GM12878 (cell line): ENCODE data around the gene KLF17. TPM values are rescaled to one million over a fixed set of nuclear protein-coding genes. Genes with fewer than 3 reads are reported as not detected.

Experiments used
- ATAC-seq: fragments of 200-7000 bp; cut with Tn5 transposase; 3 replicates; pipeline ENCODE4 v1.9.1; 2020; ENCODE audit warnings: mild to moderate bottlenecking, moderate library complexity
- BruUV-seq: library from RNA; stranded (reverse); fragments of 400-500 nt; replicated peaks from 2 replicates; lab custom pipeline; 2021; lab: Mats Ljungman, UMichigan
- CTCF ChIA-PET: fragments of 300-600 bp; sonication (Branson Sonifier 250); formaldehyde crosslinking; extraction: SDS; loops from one replicate; lab custom pipeline; 2021; ENCODE audit warnings: inconsistent platforms; lab: Yijun Ruan, JAX
- POLR2A ChIA-PET: fragments of 350-600 bp; formaldehyde crosslinking; extraction: SDS; loops from one replicate; lab custom pipeline; 2021; ENCODE audit warnings: inconsistent platforms; lab: Charles Lee
- RAD21 ChIA-PET: fragments of 300-600 bp; sonication (Branson Sonifier 250); formaldehyde crosslinking; loops from one replicate; lab custom pipeline; 2023; ENCODE audit warnings: antibody characterized with exemption; ENCODE audit not compliant: unreplicated experiment; lab: Charles Lee
- SMC1A ChIA-PET: fragments of 300-600 bp; sonication (Branson Sonifier 250); formaldehyde crosslinking; loops from one replicate; lab custom pipeline; 2023; ENCODE audit not compliant: unreplicated experiment, uncharacterized antibody; lab: Charles Lee
- DNase-seq: peaks from one replicate; pipeline ENCODE4 v3.0.0-alpha.2; 2011; ENCODE audit warnings: low read depth, low spot score
- FAIRE-seq: peaks from 3 replicates; lab custom pipeline; 2011; peaks lifted over from hg19 to GRCh38; lab: Jason Lieb, UNC
- H2AFZ ChIP-seq: 2 replicates; pipeline ENCODE4 v1.6.0; 2011; ENCODE audit warnings: low read depth, low read length, control low read depth; ENCODE audit not compliant: control insufficient read depth
- H3K27ac ChIP-seq: 2 replicates; pipeline ENCODE4 v1.5.1; 2011; ENCODE audit warnings: control low read depth; ENCODE audit not compliant: control insufficient read depth, insufficient read depth
- H3K27me3 ChIP-seq, 2 experiments: replicated peaks in 1 of 2; 2 replicates each; pipeline versions ENCODE4 v1.6.0 to v1.6.1; 2011; ENCODE audit warnings: low read length in 1 of 2; ENCODE audit not compliant: control insufficient read depth in 2 of 2, insufficient read depth in 2 of 2
- H3K36me3 ChIP-seq, 2 experiments: 2 replicates each; pipeline ENCODE4 v1.5.1; 2011; ENCODE audit warnings: low read length in 1 of 2; ENCODE audit not compliant: control insufficient read depth in 2 of 2, insufficient read depth in 2 of 2
- H3K4me1 ChIP-seq: 2 replicates; pipeline ENCODE4 v1.6.1; 2011; ENCODE audit warnings: mild to moderate bottlenecking, low read length, moderate library complexity, mixed read lengths; ENCODE audit not compliant: control insufficient read depth, insufficient read depth
- H3K4me2 ChIP-seq: 2 replicates; pipeline ENCODE4 v1.6.0; 2011; ENCODE audit warnings: control low read depth; ENCODE audit not compliant: control insufficient read depth, insufficient read depth
- H3K4me3 ChIP-seq: fragments of 200-600 bp; sonication (generic); 2 replicates; pipeline ENCODE4 v1.5.1; 2016
- H3K79me2 ChIP-seq: 2 replicates; pipeline ENCODE4 v1.6.0; 2011; ENCODE audit warnings: low read length; ENCODE audit not compliant: control insufficient read depth, insufficient read depth
- H3K9ac ChIP-seq: 2 replicates; pipeline ENCODE4 v1.8.0; 2011; ENCODE audit warnings: low read length, control low read depth, mixed read lengths; ENCODE audit not compliant: control insufficient read depth, insufficient read depth
- H3K9me3 ChIP-seq: replicated peaks from 3 replicates; pipeline ENCODE4 v1.5.1; 2011; ENCODE audit warnings: mild to moderate bottlenecking, low read length; ENCODE audit not compliant: control insufficient read depth, insufficient read depth
- H4K20me1 ChIP-seq: 2 replicates; pipeline ENCODE4 v1.6.0; 2011; ENCODE audit not compliant: control insufficient read depth, insufficient read depth
- CBX3 ChIP-seq: fragments of 200-600 bp; sonication (generic); IDR thresholded peaks from 2 replicates; pipeline ENCODE4 v1.6.1; 2016; ENCODE audit warnings: low read depth, borderline replicate concordance
- ETV6 ChIP-seq, 2 experiments: fragments of 450-650 bp in 1 of 2; IDR thresholded peaks in 1 of 2; conservative IDR thresholded peaks in 1 of 2; 2 replicates each; pipeline ENCODE4 v1.6.1; 2014; ENCODE audit warnings: antibody characterized with exemption in 1 of 2, borderline replicate concordance in 1 of 2, low read depth in 1 of 2, mild to moderate bottlenecking in 1 of 2, moderate library complexity in 1 of 2
- GATAD2B ChIP-seq: fragments of 450-650 bp; conservative IDR thresholded peaks from 2 replicates; pipeline ENCODE4 v1.6.1; 2017; ENCODE audit warnings: low read depth, mild to moderate bottlenecking, moderate library complexity
- KDM1A ChIP-seq: fragments of 200-600 bp; sonication (generic); IDR thresholded peaks from 2 replicates; pipeline ENCODE4 v1.6.1; 2016; ENCODE audit warnings: borderline replicate concordance
- MTA3 ChIP-seq: IDR thresholded peaks from 2 replicates; pipeline ENCODE4 v1.6.1; 2012; ENCODE audit warnings: low read length, inconsistent platforms, borderline replicate concordance
- NFYA ChIP-seq: IDR thresholded peaks from 2 replicates; pipeline ENCODE4 v1.6.1; 2011; ENCODE audit warnings: low read depth, mild to moderate bottlenecking, low read length, improper control_type of control experiment, borderline replicate concordance
- RCOR1 ChIP-seq: conservative IDR thresholded peaks from 2 replicates; pipeline ENCODE4 v1.6.1; 2012; ENCODE audit warnings: low read depth, low read length, improper control_type of control experiment
- RUNX3 ChIP-seq: IDR thresholded peaks from 2 replicates; pipeline ENCODE4 v1.6.1; 2012; ENCODE audit warnings: low read length, inconsistent platforms
- TARDBP ChIP-seq: IDR thresholded peaks from 2 replicates; pipeline ENCODE4 v1.6.1; 2016; ENCODE audit warnings: borderline replicate concordance
- TCF3 ChIP-seq: IDR thresholded peaks from 2 replicates; pipeline ENCODE4 v1.6.1; 2012; ENCODE audit warnings: low read depth, mild to moderate bottlenecking, low read length, borderline replicate concordance; ENCODE audit not compliant: insufficient read depth
- WGBS: methylation state at CpG from one replicate; pipeline ENCODE4 v1.1.6; 2016; ENCODE audit warnings: low lambda C conversion rate; ENCODE audit not compliant: insufficient replicate concordance, insufficient coverage; ENCODE audit errors: missing lambda C conversion rate; 5-methylcytosine and 5-hydroxymethylcytosine counted together
- in situ Hi-C: fragments of 300-500 bp; cut with MboI; formaldehyde crosslinking; loops from 9 replicates; pipeline ENCODE4 v1.14.3; 2018; ENCODE audit warnings: mixed read lengths
- intact Hi-C: fragments of 100-400 bp; cut with micrococcal nuclease; formaldehyde crosslinking; loops from one replicate; pipeline ENCODE4 v1.14.2; 2022; ENCODE audit not compliant: unreplicated experiment
- polyA plus RNA-seq, 11 experiments: library from polyadenylated mRNA; depleted of rRNA in 4 of 11; unstranded in 6 of 11; stranded (reverse) in 5 of 11; fragments of >200 nt; fragmentation: Nextera tagmentation in 4 of 11; fragmentation: Illumina TruSeq in 1 of 11; extraction: Ambion mirVana in 4 of 11; extraction: Trizol in 1 of 11; gene quantifications; 1 replicate in 1 of 11; 2 replicates in 10 of 11; pipeline versions ENCODE4 v1.2.1 to v1.2.3, GENCODE V29; 2011 to 2016; ENCODE audit warnings: inconsistent platforms in 2 of 11, missing spikeins in 2 of 11, low read depth in 1 of 11
- total RNA-seq, 4 experiments: library from RNA; depleted of rRNA in 3 of 4; stranded (reverse); fragments of >200 nt in 3 of 4; fragmentation: Illumina TruSeq in 1 of 4; extraction: Trizol in 1 of 4; gene quantifications; 2 replicates each; pipeline versions ENCODE4 v1.2.1 to v1.2.3, GENCODE V29; 2013 to 2021
- TF ChIP-seq, protein P1 (sequence below): IDR thresholded peaks from 2 replicates; pipeline ENCODE4 v1.6.1; 2012; ENCODE audit warnings: low read depth, low read length, improper control_type of control experiment

KLF17 gene
- total and polyA plus RNA-seq, 10 of the 15 experiments (the other 5 are each of a cell fraction or from before 2014, with no cell fraction given) = not detected

GRCh38 chr1:44072204-44072603, 46.4 kb upstream of the KLF17 start:
- no TSS peak for BruUV-seq
- Histone ChIP-seq H3K36me3 (no peaks in the 10 kb centered on the region), H3K4me2 (no peak overlapping the region), H3K79me2 (no peaks in the 10 kb centered on the region), H3K27me3 (no peaks in the 10 kb centered on the region), H3K27ac (no peak overlapping the region), H3K9ac (no peak overlapping the region), H3K4me1 (peaks cover 16% of the 10 kb centered on the region), H3K4me3 (no peak overlapping the region), H3K9me3 (no peaks in the 10 kb centered on the region), H4K20me1 (no peaks in the 10 kb centered on the region), H2AFZ (no peak overlapping the region)
- ChIA-PET SMC1A (interaction anchor here (1.1 kb wide), 1 partner anchor 24 kb away, joined by 4 read pairs; no protein-coding TSS in a partner anchor), RAD21 (no interaction called here), CTCF (interaction anchor here (1.5 to 2.4 kb wide), 3 partner anchors 13 to 30 kb away, joined by 5 to 8 read pairs (median 6); no protein-coding TSS in a partner anchor), POLR2A (interaction anchor here (0.6 kb wide), 2 partner anchors 250 to 1331 kb away, joined by 3 to 5 read pairs; no protein-coding TSS in a partner anchor)
- no peak for DNase-seq
- in situ Hi-C loops (no loop called here), intact Hi-C loops (no loop called here)
- TF ChIP-seq TARDBP (no peak), MTA3 (no peak), ETV6 (conservative IDR thresholded peaks at IDR 0.05 in 1 of 2, IDR thresholded peaks at IDR 0.05 in 1 of 2; ENCODE audit: borderline replicate concordance in 1 of 2, low read depth in 1 of 2) (no peak), CBX3 (no peak), NFYA (no peak), GATAD2B (no peak), RUNX3 (peak; percentile 49; the same call in 1 of the 2 replicates)
- FAIRE-seq = no peak
- no peak for ATAC-seq

GRCh38 chr1:44072821-44073220, 45.8 kb upstream of the KLF17 start:
- POLR2A ChIA-PET = interaction anchor here (0.6 kb wide), 3 partner anchors 249 to 1484 kb away, joined by 3 to 5 read pairs (median 4); no protein-coding TSS in a partner anchor
- H3K36me3 ChIP-seq = no peaks in the 10 kb centered on the region
- TF ChIP-seq, protein P1, sequence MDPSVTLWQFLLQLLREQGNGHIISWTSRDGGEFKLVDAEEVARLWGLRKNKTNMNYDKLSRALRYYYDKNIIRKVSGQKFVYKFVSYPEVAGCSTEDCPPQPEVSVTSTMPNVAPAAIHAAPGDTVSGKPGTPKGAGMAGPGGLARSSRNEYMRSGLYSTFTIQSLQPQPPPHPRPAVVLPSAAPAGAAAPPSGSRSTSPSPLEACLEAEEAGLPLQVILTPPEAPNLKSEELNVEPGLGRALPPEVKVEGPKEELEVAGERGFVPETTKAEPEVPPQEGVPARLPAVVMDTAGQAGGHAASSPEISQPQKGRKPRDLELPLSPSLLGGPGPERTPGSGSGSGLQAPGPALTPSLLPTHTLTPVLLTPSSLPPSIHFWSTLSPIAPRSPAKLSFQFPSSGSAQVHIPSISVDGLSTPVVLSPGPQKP = no peak
- TF ChIP-seq ETV6 (conservative IDR thresholded peaks at IDR 0.05 in 1 of 2, IDR thresholded peaks at IDR 0.05 in 1 of 2; ENCODE audit: borderline replicate concordance in 1 of 2, low read depth in 1 of 2) = no peak
- no peak for TF ChIP-seq MTA3
- no peak for TF ChIP-seq RCOR1
- TF ChIP-seq TCF3 = no peak
- no peak for TF ChIP-seq KDM1A
- FAIRE-seq = no peak
- SMC1A ChIA-PET = interaction anchor here (0.7 to 1.1 kb wide), 2 partner anchors 24 to 68 kb away, joined by 3 to 4 read pairs; no protein-coding TSS in a partner anchor
- H3K27ac ChIP-seq = no peak overlapping the region
- BruUV-seq = no TSS peak
- peaks cover 12% of the 10 kb centered on the region for H3K4me1 ChIP-seq
- CTCF ChIA-PET = interaction anchor here (2.2 to 2.4 kb wide), 2 partner anchors 12 to 25 kb away, joined by 6 to 8 read pairs; no protein-coding TSS in a partner anchor
- H3K9me3 ChIP-seq = no peaks in the 10 kb centered on the region
- RAD21 ChIA-PET = no interaction called here
- no peaks in the 10 kb centered on the region for H3K79me2 ChIP-seq
- 79% methylated on average over 2 of the region's 2 CpGs for WGBS
- ATAC-seq = no peak
- no peaks in the 10 kb centered on the region for H4K20me1 ChIP-seq
- H3K4me3 ChIP-seq = no peak overlapping the region
- H3K4me2 ChIP-seq = no peak overlapping the region
- no peak overlapping the region for H2AFZ ChIP-seq
- no peaks in the 10 kb centered on the region for H3K27me3 ChIP-seq
- in situ Hi-C loops (no loop called here), intact Hi-C loops (no loop called here)
- H3K9ac ChIP-seq = no peak overlapping the region
- DNase-seq = no peak
